ENCODE results near the gene DHX38.

The DHX38 gene

GRCh38 chr16:72123426-72123825 is 29.8 kb downstream of the DHX38 start:
- DNase-seq: no peak

- DNase-seq: no peak
Observed at GRCh38 chr16:72124148-72124547, 30.5 kb downstream of the DHX38 start.

DNA sequence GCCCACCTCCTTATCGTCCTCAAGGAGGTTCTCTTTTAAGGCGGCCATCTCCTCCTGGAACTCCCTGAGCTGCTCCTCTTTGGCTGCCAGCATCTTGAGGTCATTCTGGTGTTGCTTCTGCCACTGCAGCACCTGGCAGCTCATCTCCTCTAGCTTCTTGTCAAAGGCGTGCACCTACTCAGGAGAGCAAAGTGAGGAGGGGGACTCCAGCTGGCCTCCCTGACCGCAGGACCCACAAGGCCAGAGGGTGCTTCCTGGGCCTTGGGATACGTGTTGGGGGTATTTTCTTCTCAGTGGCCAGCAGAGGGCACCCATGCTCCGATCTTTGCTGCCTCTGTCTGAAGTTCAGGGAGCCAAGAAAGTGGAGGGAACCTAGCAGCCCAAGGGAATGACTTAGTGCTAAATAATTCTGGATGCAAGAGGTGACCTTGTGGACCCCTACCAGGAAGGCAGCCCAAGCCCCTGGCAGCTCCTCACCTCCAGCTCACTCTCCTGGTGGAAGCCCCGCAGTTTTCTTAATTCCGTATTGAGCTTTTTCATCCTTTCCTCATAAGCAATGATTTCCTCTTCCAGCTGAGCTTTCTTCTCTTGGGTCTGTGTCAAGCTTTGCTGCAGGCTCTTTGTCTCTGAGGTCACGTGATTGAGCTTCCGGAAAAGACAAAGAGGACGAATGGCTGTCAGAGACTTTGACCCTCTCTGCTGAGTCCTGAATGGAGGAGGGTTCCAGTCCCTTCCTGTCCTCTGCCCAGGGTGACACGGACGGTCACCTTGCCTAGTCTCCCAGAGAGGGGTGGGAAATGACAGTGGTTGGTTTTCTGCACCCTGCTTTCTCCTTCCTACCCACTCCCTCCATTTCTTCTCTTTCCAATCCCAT is 31.4 kb downstream of the DHX38 start:
- DNase-seq: peak; percentile 75

GRCh38 chr16:72125635-72126428 is 32.2 kb downstream of the DHX38 start:
- no peak for DNase-seq

DNA sequence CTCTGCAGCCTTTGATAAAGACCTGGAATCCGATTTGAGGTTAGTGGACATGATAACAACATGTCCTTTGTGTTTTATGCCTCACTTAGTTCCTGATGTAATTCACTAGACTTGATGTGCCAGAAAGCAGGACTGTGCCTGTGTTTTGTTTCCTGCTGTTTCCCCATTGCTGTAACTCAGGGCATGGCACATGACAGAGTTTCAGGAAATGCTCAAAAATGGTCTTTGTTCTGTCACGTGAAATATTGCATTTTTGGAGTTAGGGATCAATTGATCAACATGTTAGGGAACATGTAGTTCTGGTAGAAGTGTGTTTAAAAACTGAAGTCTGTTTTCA is 32.8 kb downstream of the DHX38 start:
- DNase-seq: no peak

DNA sequence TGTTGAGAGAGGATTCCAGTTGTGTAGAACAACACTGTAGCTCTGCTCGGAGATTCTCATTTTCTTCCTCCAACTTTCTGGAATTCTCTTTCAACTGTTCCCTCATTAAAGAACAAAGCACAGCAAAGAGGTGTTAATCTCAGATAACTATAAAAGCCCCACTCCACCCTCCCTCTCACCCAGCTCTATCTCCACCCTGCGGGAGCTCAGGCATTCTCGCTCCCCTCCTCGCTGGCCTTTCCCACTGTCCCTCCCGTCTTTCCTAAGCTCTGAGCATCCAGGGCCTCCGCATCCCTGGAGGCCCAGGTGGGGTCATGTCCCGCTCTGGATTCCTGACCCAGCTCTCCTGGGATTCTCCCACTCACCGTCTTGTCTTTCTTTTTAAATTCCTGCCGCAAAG is 35.1 kb downstream of the DHX38 start:
- DNase-seq: no peak

DNA sequence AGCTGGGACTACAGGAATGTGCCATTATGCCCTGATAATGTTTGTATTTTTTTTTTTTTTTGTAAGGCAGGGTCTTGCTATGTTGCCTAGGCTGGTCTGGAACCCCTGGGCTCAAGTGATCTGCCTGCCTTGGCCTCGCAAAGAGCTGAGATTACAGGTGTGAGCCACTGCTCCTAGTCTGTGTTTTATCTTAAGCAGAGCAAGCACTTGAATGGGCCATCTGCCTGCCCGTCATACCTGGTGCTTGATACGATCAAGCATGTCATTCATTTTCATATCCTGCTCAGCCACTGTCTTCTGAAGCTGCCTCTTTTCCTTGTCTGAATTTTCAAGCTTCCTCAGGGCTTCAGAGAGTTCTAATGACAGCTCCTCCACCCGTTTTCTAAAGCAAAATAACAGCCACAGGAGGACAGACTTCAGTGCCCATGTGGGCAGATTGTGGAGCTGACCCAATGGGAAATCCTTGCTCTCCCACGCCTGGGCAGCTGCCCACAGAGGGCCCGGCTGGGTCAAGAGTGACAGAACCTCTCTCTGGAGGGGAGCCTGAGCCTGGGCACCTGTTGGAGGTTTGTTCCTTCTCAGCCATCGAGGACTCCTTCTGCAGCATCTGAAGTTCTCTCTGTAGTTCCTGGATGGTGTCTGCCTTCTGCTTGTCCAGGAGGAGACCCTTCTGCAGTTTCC is 36.5 kb downstream of the DHX38 start:
- no peak for DNase-seq

GRCh38 chr16:72131036-72131435 is 37.4 kb downstream of the DHX38 start:
- peak; percentile 4 for DNase-seq

DNA sequence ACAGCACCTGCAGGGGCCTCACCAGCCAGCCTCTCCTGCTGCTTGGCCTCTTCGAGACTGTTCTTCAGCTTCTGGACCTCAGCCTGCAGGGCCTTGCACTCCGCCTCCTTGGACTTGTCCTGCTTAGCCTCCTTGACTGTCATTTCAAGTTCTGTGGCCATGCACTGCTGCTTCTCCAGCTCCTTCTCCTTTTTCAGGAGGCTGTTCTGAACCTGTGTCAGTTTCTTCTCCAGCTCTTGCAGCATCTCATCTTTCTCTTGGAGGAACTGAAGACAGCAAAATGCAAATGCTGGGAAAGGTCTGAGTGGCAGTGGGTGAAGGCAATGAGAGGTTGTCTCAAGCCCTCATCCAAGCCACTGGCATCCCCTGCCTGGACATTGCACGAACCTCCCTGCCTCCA is 39.1 kb downstream of the DHX38 start:
- no peak for DNase-seq

GRCh38 chr16:72134507-72134906 is 40.9 kb downstream of the DHX38 start:
- no peak for DNase-seq

GRCh38 chr16:72137380-72138063 is 43.9 kb downstream of the DHX38 start:
- DNase-seq: no peak

- no peak for DNase-seq
Observed at GRCh38 chr16:72138064-72138572, 44.5 kb downstream of the DHX38 start.

- no peak for DNase-seq
Observed at GRCh38 chr16:72139908-72140307, 46.3 kb downstream of the DHX38 start.

- peak; percentile 12 for DNase-seq
Observed at GRCh38 chr16:72142476-72142875, 48.8 kb downstream of the DHX38 start.

DNA sequence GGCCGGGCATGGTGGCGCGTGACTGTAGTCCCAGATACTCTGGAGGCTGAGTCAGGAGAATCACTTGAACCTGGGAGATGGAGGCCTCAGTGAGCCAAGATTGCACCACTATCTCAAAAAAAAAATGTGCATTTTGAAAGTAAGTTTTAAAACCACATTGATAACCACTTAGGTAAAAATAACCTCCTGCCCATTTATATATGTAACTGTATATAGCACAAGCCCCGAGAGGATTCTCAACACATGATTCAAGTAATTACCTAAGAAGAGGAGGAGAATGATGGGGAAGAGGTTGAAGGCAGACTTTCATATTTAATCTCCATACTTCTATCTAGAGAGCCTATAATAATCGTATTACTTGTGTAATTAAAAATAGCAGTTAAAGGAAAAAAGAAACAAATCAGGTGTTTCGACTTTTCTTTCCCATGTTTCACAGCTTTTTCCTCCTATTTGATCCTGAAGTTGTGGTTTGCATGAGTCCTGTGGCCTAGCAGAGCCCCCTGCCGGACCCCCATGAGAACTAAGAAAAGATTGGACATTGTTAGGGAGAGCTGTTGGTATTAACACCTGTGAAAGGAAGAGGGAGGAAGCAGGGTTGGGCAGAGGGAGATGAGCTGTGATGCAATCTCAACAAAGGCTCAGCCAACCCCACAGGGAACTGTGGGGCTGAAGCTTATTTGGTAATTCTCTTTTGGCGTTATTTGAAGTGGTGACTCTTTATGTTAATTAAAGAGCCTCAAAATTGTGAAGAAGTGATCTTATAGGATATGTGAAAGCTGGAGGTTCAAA is 56.2 kb downstream of the DHX38 start:
- no peak for DNase-seq

DNA sequence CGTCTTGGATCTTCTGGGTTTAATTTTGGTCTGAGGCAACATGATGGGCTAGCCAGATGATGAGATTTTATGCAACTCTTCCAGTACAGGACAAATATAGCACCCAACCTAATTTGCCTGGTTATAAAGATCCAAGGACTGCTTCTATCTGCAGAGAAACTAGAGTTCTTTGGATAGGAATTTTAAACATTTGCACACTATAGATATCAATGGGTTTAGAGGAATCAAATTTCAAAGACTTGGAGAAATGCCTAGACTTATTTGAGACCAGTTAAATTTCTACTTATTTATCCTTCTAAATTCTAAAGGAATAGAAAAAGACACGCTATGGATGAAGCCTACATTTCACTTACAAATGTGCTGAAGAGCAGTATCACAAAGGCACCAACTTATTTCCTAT is 65.7 kb downstream of the DHX38 start:
- DNase-seq: no peak

- DNase-seq: no peak
Observed at GRCh38 chr16:72159801-72160200, 66.2 kb downstream of the DHX38 start.

DNA sequence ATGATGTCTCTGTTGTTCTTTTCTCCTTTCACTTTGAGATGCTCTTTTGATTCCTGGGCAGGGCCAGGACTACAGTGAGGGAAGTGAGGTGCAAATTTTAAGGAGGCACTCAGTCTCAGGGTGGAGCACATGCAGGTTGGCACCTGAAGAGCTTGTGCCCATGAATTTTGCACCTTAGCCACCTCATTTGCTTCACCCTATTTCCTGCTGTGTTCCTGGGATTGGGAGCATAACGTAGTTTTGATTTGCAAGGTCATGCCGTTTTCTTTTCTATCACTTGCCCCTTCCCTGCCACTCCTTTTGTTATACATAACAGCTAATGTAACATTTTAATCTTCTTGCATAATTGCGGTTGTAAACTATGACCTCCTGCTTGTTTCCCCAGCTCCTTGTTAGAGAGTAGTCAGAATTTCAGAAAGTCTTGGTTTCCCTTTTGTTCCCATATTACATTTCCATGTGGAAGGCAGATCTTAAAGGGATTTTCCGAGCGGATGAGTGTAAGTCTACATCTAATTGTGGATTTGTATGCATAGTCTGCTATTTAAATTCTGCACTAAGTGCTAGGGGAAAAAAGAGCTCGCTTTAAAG is 68.6 kb downstream of the DHX38 start:
- DNase-seq: no peak
